ENCODE results near the gene SCARB2. TPM values are rescaled to one million over a fixed set of nuclear protein-coding genes. Genes with fewer than 3 reads are reported as not detected.

Gene SCARB2
- total and polyA plus RNA-seq, 2 donors (not counting 1 experiment from before 2014, with no cell fraction given) = 195 to 365 TPM

- H3K4me1 ChIP-seq (ENCODE audit: control insufficient read depth, extremely low read depth, insufficient read depth, low read length) = no peaks in the 10 kb centered on the region
- no peaks in the 10 kb centered on the region for H3K27me3 ChIP-seq (ENCODE audit: control insufficient read depth, insufficient read depth, low read length)
- H2AFZ ChIP-seq (ENCODE audit: low read length) = no peak overlapping the region
- no peak overlapping the region for H3K9ac ChIP-seq (ENCODE audit: insufficient read depth, low read length)
- no peak overlapping the region for H3K27ac ChIP-seq (ENCODE audit: insufficient read depth, low read length)
- no peak for TF ChIP-seq CTCF (conservative IDR thresholded peaks at IDR 0.05 in 1 of 2, IDR thresholded peaks at IDR 0.05 in 1 of 2; ENCODE audit: low read depth in 1 of 2, low read length in 2 of 2)
- no peak for TF ChIP-seq EZH2 (IDR thresholded peaks at IDR 0.05; ENCODE audit: low read length, missing control alignments)
- no peak overlapping the region for H3K4me2 ChIP-seq (ENCODE audit: extremely low read depth, insufficient read depth, low read length)
- no peaks in the 10 kb centered on the region for H4K20me1 ChIP-seq (ENCODE audit: control insufficient read depth, extremely low read depth, insufficient read depth, low read length)
- peaks cover 19% of the 10 kb centered on the region for H3K79me2 ChIP-seq (ENCODE audit: control insufficient read depth, insufficient read depth, low read length)
- no peaks in the 10 kb centered on the region for H3K9me3 ChIP-seq (ENCODE audit: control insufficient read depth, insufficient read depth, low read depth, low read length)
- H3K4me3 ChIP-seq (replicated peaks in 1 of 4; ENCODE audit: control extremely low read depth in 1 of 4, insufficient read depth in 1 of 4, low read depth in 3 of 4, low read length in 4 of 4) = no peak overlapping the region
- peaks cover 10% of the 10 kb centered on the region for H3K36me3 ChIP-seq (ENCODE audit: control insufficient read depth, insufficient read depth, low read length)
- DNase-seq (ENCODE audit: low read depth in 2 of 2) = no peak
These were observed 31.2 kb downstream of the SCARB2 start for GRCh38 chr4:76182463-76182862.

GRCh38 chr4:76179398-76180318 lies 34.0 kb downstream of the SCARB2 start:
- H3K36me3 ChIP-seq (ENCODE audit: control insufficient read depth, insufficient read depth, low read length) = peaks cover 4% of the 10 kb centered on the region
- H4K20me1 ChIP-seq (ENCODE audit: control insufficient read depth, extremely low read depth, insufficient read depth, low read length) = no peaks in the 10 kb centered on the region
- H3K27ac ChIP-seq (ENCODE audit: insufficient read depth, low read length) = no peak overlapping the region
- H3K9me3 ChIP-seq (ENCODE audit: control insufficient read depth, insufficient read depth, low read depth, low read length) = no peaks in the 10 kb centered on the region
- H3K4me2 ChIP-seq (ENCODE audit: extremely low read depth, insufficient read depth, low read length) = no peak overlapping the region
- H3K27me3 ChIP-seq (ENCODE audit: control insufficient read depth, insufficient read depth, low read length) = no peaks in the 10 kb centered on the region
- no peaks in the 10 kb centered on the region for H3K4me1 ChIP-seq (ENCODE audit: control insufficient read depth, extremely low read depth, insufficient read depth, low read length)
- H3K79me2 ChIP-seq (ENCODE audit: control insufficient read depth, insufficient read depth, low read length) = peaks cover 7% of the 10 kb centered on the region
- peak; percentile 92 to 97 for TF ChIP-seq CTCF (conservative IDR thresholded peaks at IDR 0.05 in 1 of 2, IDR thresholded peaks at IDR 0.05 in 1 of 2; ENCODE audit: low read depth in 1 of 2, low read length in 2 of 2)
- TF ChIP-seq EZH2 (IDR thresholded peaks at IDR 0.05; ENCODE audit: low read length, missing control alignments) = no peak
- H3K4me3 ChIP-seq (replicated peaks in 1 of 4; ENCODE audit: control extremely low read depth in 1 of 4, insufficient read depth in 1 of 4, low read depth in 3 of 4, low read length in 4 of 4) = no peak overlapping the region
- no peak overlapping the region for H3K9ac ChIP-seq (ENCODE audit: insufficient read depth, low read length)
- DNase-seq (ENCODE audit: low read depth in 2 of 2) = peak; percentile 65 to 86
- H2AFZ ChIP-seq (ENCODE audit: low read length) = no peak overlapping the region

GRCh38 chr4:76178296-76178695 lies 35.3 kb downstream of the SCARB2 start:
- peaks cover 2% of the 10 kb centered on the region for H3K79me2 ChIP-seq (ENCODE audit: control insufficient read depth, insufficient read depth, low read length)
- no peak overlapping the region for H3K27ac ChIP-seq (ENCODE audit: insufficient read depth, low read length)
- no peak overlapping the region for H2AFZ ChIP-seq (ENCODE audit: low read length)
- H3K4me2 ChIP-seq (ENCODE audit: extremely low read depth, insufficient read depth, low read length) = no peak overlapping the region
- H4K20me1 ChIP-seq (ENCODE audit: control insufficient read depth, extremely low read depth, insufficient read depth, low read length) = no peaks in the 10 kb centered on the region
- DNase-seq (ENCODE audit: low read depth in 2 of 2) = peak in 1 of 2 donors; percentile 33
- no peaks in the 10 kb centered on the region for H3K27me3 ChIP-seq (ENCODE audit: control insufficient read depth, insufficient read depth, low read length)
- no peak overlapping the region for H3K9ac ChIP-seq (ENCODE audit: insufficient read depth, low read length)
- TF ChIP-seq EZH2 (IDR thresholded peaks at IDR 0.05; ENCODE audit: low read length, missing control alignments) = no peak
- H3K4me1 ChIP-seq (ENCODE audit: control insufficient read depth, extremely low read depth, insufficient read depth, low read length) = no peaks in the 10 kb centered on the region
- H3K36me3 ChIP-seq (ENCODE audit: control insufficient read depth, insufficient read depth, low read length) = peaks cover 4% of the 10 kb centered on the region
- no peaks in the 10 kb centered on the region for H3K9me3 ChIP-seq (ENCODE audit: control insufficient read depth, insufficient read depth, low read depth, low read length)
- no peak overlapping the region for H3K4me3 ChIP-seq (replicated peaks in 1 of 4; ENCODE audit: control extremely low read depth in 1 of 4, insufficient read depth in 1 of 4, low read depth in 3 of 4, low read length in 4 of 4)

All from fibroblast of lung (primary cell).